Omental fat pad (tissue), 4 donors: ENCODE measurements around the gene INTS15. TPM values are rescaled to one million over a fixed set of nuclear protein-coding genes. Genes with fewer than 3 reads are reported as not detected.

Experiments used
- ATAC-seq: fragments of 150-250 bp; one replicate; pipeline ENCODE4 v1.9.1; 2016; ENCODE audit warnings: mild to moderate bottlenecking, moderate library complexity; ENCODE audit not compliant: low FRiP score
- DNase-seq: peaks from one replicate; pipeline ENCODE4 v3.0.0-alpha.2; 2019; ENCODE audit warnings: low spot score
- total RNA-seq, 4 donors: library from RNA; depleted of rRNA; stranded (reverse); fragments of >200 nt; gene quantifications; one replicate each; pipeline ENCODE4 v1.1.0, GENCODE V29; 2016
- TF ChIP-seq, protein P1 (sequence below), 3 donors: fragments of 450-650 bp; IDR thresholded peaks; one replicate each; pipeline ENCODE4 v1.5.1; 2016 to 2017; ENCODE audit warnings: antibody characterized with exemption in 3 of 3, mild to moderate bottlenecking in 3 of 3, moderate library complexity in 2 of 3

The INTS15 gene
- total RNA-seq, 4 donors from 2014 or later = 20.2 to 45.1 (median 24.1) TPM

DNA sequence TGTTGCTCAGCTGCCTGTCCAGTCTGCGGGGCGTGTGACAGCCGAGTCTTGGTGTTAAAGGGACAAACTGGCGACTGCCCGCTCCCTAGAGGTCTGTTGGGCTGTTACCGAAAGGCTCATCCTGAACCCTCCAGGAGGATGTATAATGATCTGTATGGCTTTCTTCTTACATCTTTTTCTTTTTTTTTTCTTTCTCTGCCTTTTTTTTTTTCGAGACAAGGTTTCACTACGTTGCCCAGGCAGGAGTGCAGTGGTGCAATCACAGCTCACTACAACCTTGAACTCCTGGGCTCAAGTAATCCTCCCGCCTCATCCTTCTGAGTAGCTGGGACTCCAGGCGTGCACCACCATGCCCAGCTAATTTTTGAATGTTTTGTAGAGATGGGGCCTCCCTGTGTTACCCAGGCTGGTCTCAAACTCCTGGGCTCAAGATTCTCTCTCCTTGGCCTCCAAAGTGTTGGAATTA, 857 bp downstream of the INTS15 start:
- TF ChIP-seq, protein P1, sequence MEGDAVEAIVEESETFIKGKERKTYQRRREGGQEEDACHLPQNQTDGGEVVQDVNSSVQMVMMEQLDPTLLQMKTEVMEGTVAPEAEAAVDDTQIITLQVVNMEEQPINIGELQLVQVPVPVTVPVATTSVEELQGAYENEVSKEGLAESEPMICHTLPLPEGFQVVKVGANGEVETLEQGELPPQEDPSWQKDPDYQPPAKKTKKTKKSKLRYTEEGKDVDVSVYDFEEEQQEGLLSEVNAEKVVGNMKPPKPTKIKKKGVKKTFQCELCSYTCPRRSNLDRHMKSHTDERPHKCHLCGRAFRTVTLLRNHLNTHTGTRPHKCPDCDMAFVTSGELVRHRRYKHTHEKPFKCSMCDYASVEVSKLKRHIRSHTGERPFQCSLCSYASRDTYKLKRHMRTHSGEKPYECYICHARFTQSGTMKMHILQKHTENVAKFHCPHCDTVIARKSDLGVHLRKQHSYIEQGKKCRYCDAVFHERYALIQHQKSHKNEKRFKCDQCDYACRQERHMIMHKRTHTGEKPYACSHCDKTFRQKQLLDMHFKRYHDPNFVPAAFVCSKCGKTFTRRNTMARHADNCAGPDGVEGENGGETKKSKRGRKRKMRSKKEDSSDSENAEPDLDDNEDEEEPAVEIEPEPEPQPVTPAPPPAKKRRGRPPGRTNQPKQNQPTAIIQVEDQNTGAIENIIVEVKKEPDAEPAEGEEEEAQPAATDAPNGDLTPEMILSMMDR (IDR thresholded peaks at IDR 0.05) = no peak
- ATAC-seq = no peak
- DNase-seq = no peak

- no peak for ATAC-seq
- DNase-seq = no peak
- TF ChIP-seq, protein P1 (IDR thresholded peaks at IDR 0.05) = no peak
Observed at GRCh38 chr7:6600093-6600492, 10.3 kb downstream of the INTS15 start.

- DNase-seq (no peak), ATAC-seq (no peak)
- TF ChIP-seq, protein P1 (IDR thresholded peaks at IDR 0.05) = no peak
Observed at GRCh38 chr7:6604458-6604857, 14.6 kb downstream of the INTS15 start.

- DNase-seq (no peak), ATAC-seq (no peak)
- TF ChIP-seq, protein P1 (IDR thresholded peaks at IDR 0.05) = no peak
Observed at GRCh38 chr7:6606866-6607583, 17.2 kb downstream of the INTS15 start.

DNA sequence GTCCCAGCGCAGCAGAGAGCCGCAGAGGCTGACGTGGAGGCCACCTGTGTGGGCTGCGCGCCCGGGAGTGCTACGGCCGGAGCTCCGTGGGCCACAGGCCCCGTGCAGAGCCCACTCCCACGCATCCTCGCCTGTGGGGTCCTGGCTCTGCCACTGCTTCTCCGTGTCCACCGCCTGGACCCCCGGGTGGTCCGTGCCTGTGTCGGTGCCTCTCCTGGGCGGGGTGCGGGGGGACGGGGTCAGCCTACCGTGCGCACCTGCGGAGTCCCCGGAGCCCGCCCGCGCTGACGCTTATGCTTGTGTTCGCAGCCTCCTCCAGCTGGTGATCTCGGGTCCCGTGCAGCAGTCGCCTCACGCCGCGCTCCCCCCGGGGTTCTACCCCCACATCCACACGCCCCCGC, 17.8 kb downstream of the INTS15 start:
- no peak for ATAC-seq
- TF ChIP-seq, protein P1 (IDR thresholded peaks at IDR 0.05) = no peak
- DNase-seq = no peak

- no peak for DNase-seq
- TF ChIP-seq, protein P1 (IDR thresholded peaks at IDR 0.05) = no peak
- ATAC-seq = no peak
Observed at GRCh38 chr7:6608081-6608480, 18.3 kb downstream of the INTS15 start.

- no peak for DNase-seq
- TF ChIP-seq, protein P1 (IDR thresholded peaks at IDR 0.05) = no peak
- no peak for ATAC-seq
Observed at GRCh38 chr7:6608794-6609193, 19.0 kb downstream of the INTS15 start.
